SK-N-SH (cell line): Measurements from ENCODE around the gene DCHS2. TPM values are rescaled to one million over a fixed set of nuclear protein-coding genes. Genes with fewer than 3 reads are reported as not detected.

Experiments used
- CTCF ChIA-PET: fragments of 300-600, 350-600 bp; formaldehyde crosslinking; extraction: SDS; loops from one replicate; lab custom pipeline; 2021; lab: Yijun Ruan, JAX
- POLR2A ChIA-PET: fragments of 350-600 bp; sonication (Branson Sonifier 250); formaldehyde crosslinking; extraction: SDS; loops from one replicate; lab custom pipeline; 2020; ENCODE audit warnings: antibody characterized with exemption, inconsistent platforms; lab: Yijun Ruan, JAX
- DNase-seq: peaks from one replicate; pipeline ENCODE4 v3.0.0; 2012
- H2AFZ ChIP-seq: fragments of 200-600 bp; sonication (generic); 2 replicates; pipeline ENCODE4 v1.8.1; 2016; ENCODE audit warnings: antibody characterized with exemption, mild to moderate bottlenecking, low read depth
- H3F3A ChIP-seq: fragments of 200-600 bp; sonication (generic); replicated peaks from 2 replicates; pipeline ENCODE3; 2016; ENCODE audit warnings: antibody characterized with exemption, mild to moderate bottlenecking; ENCODE audit not compliant: insufficient read depth
- H3K27ac ChIP-seq, 2 experiments: fragments of 200-500 bp in 1 of 2; fragments of 200-600 bp in 1 of 2; sonication (Bioruptor generic) in 1 of 2; sonication (generic), shearing (Covaris generic) in 1 of 2; 2 replicates each; pipeline versions ENCODE4 v1.5.1 to v1.6.1; 2014 to 2016; ENCODE audit warnings: low read depth in 2 of 2, inconsistent platforms in 1 of 2, low read length in 1 of 2, mild to moderate bottlenecking in 1 of 2, mixed read lengths in 1 of 2
- H3K27me3 ChIP-seq: fragments of 200-600 bp; sonication (generic), shearing (Covaris generic); 2 replicates; pipeline ENCODE4 v1.6.1; 2016; ENCODE audit warnings: mixed run types; ENCODE audit not compliant: insufficient read depth
- H3K36me3 ChIP-seq, 2 experiments: fragments of 200-500 bp in 1 of 2; fragments of 200-600 bp in 1 of 2; sonication (Bioruptor generic) in 1 of 2; sonication (generic) in 1 of 2; replicated peaks in 1 of 2; 2 replicates each; pipeline versions ENCODE3 to v1.5.1; 2014 to 2016; ENCODE audit warnings: low read length in 1 of 2, mild to moderate bottlenecking in 1 of 2; ENCODE audit not compliant: insufficient read depth in 2 of 2, control insufficient read depth in 1 of 2
- H3K4me1 ChIP-seq, 2 experiments: fragments of 200-500 bp in 1 of 2; fragments of 200-600 bp in 1 of 2; sonication (Bioruptor generic) in 1 of 2; sonication (generic), shearing (Covaris generic) in 1 of 2; 2 replicates each; pipeline versions ENCODE4 v1.5.1 to v1.6.1; 2014 to 2016; ENCODE audit warnings: low read depth in 1 of 2, low read length in 1 of 2, mixed run types in 1 of 2; ENCODE audit not compliant: insufficient read depth in 2 of 2, control insufficient read depth in 1 of 2
- H3K4me2 ChIP-seq: fragments of 200-600 bp; sonication (generic), shearing (Covaris generic); 2 replicates; pipeline ENCODE4 v1.6.1; 2017; ENCODE audit warnings: mixed run types
- H3K4me3 ChIP-seq, 2 experiments: fragments of 200-500 bp in 1 of 2; fragments of 200-600 bp in 1 of 2; sonication (Bioruptor generic) in 1 of 2; sonication (generic), shearing (Covaris generic) in 1 of 2; 2 replicates each; pipeline versions ENCODE4 v1.5.1 to v1.8.1; 2014 to 2016; ENCODE audit warnings: low read depth in 2 of 2, inconsistent platforms in 1 of 2, low read length in 1 of 2, mild to moderate bottlenecking in 1 of 2, mixed read lengths in 1 of 2, moderate library complexity in 1 of 2
- H3K79me2 ChIP-seq: fragments of 200-600 bp; sonication (generic); 2 replicates; pipeline ENCODE4 v1.8.1; 2017; ENCODE audit warnings: mild to moderate bottlenecking; ENCODE audit not compliant: insufficient read depth
- H3K9ac ChIP-seq: fragments of 200-600 bp; sonication (generic); 2 replicates; pipeline ENCODE4 v1.6.1; 2017; ENCODE audit warnings: mixed run types
- H3K9me2 ChIP-seq: fragments of 200-600 bp; sonication (generic); 2 replicates; pipeline ENCODE4 v1.6.1; 2017; ENCODE audit warnings: mixed run types
- H3K9me3 ChIP-seq: fragments of 200-600 bp; sonication (generic); 2 replicates; pipeline ENCODE4 v1.6.1; 2017; ENCODE audit warnings: mixed run types, mild to moderate bottlenecking, moderate library complexity
- H4K20me1 ChIP-seq: fragments of 200-600 bp; sonication (generic); 2 replicates; pipeline ENCODE4 v1.6.1; 2017; ENCODE audit warnings: mild to moderate bottlenecking, mixed run types; ENCODE audit not compliant: insufficient read depth
- CHD2 ChIP-seq: fragments of 150-350 bp; IDR thresholded peaks from 2 replicates; pipeline ENCODE4 v1.6.1; 2018; ENCODE audit warnings: low read length; ENCODE audit not compliant: partially characterized antibody
- ELF1 ChIP-seq: IDR thresholded peaks from 2 replicates; pipeline ENCODE4 v1.4.0; 2012
- EZH2phosphoT487 ChIP-seq: fragments of 200-600 bp; sonication (generic); IDR thresholded peaks from 2 replicates; pipeline ENCODE4 v1.6.1; 2017; ENCODE audit warnings: low read depth, mixed run types, mild to moderate bottlenecking, antibody characterized with exemption, moderate library complexity, borderline replicate concordance
- FOXJ3 ChIP-seq: sonication (generic); formaldehyde crosslinking; IDR thresholded peaks from 2 replicates; pipeline ENCODE4 v1.5.1; 2020; ENCODE audit warnings: mild to moderate bottlenecking, missing genetic modification reagents
- GATA2 ChIP-seq: sonication (generic); formaldehyde crosslinking; IDR thresholded peaks from 2 replicates; pipeline ENCODE4 v1.5.0; 2020; ENCODE audit warnings: mild to moderate bottlenecking, missing genetic modification reagents
- IRF3 ChIP-seq: fragments of 150-350 bp; IDR thresholded peaks from 2 replicates; pipeline ENCODE4 v1.6.1; 2016; ENCODE audit warnings: mild to moderate bottlenecking, low read depth, low read length
- MAX ChIP-seq: IDR thresholded peaks from 2 replicates; pipeline ENCODE4 v1.4.0; 2012; ENCODE audit warnings: low read depth
- MEF2A ChIP-seq: IDR thresholded peaks from 2 replicates; pipeline ENCODE4 v1.4.0; 2012; ENCODE audit warnings: low read depth, borderline replicate concordance
- NFIC ChIP-seq: IDR thresholded peaks from 2 replicates; pipeline ENCODE4 v1.4.0; 2012; ENCODE audit warnings: borderline replicate concordance
- NRF1 ChIP-seq: IDR thresholded peaks from 2 replicates; pipeline ENCODE4 v1.6.1; 2012; ENCODE audit warnings: low read depth, mild to moderate bottlenecking, low read length
- RXRA ChIP-seq: IDR thresholded peaks from 2 replicates; pipeline ENCODE4 v1.4.0; 2012; ENCODE audit warnings: low read depth, mild to moderate bottlenecking, borderline replicate concordance
- SMC3 ChIP-seq: IDR thresholded peaks from 2 replicates; pipeline ENCODE4 v1.6.1; 2012; ENCODE audit warnings: low read depth, low read length, improper control_type of control experiment
- TAF1 ChIP-seq: IDR thresholded peaks from 2 replicates; pipeline ENCODE4 v1.6.1; 2012; ENCODE audit warnings: low read depth, mild to moderate bottlenecking, low read length, moderate library complexity, borderline replicate concordance
- TCF12 ChIP-seq: IDR thresholded peaks from 2 replicates; pipeline ENCODE4 v1.4.0; 2012
- USF1 ChIP-seq: IDR thresholded peaks from 2 replicates; pipeline ENCODE4 v1.4.0; 2012; ENCODE audit warnings: low read depth, borderline replicate concordance
- USF2 ChIP-seq: fragments of 150-350 bp; IDR thresholded peaks from 2 replicates; pipeline ENCODE4 v1.6.1; 2017; ENCODE audit warnings: antibody characterized with exemption, low read length, low read depth, borderline replicate concordance
- YY1 ChIP-seq: IDR thresholded peaks from 2 replicates; pipeline ENCODE4 v1.4.0; 2012; ENCODE audit warnings: low read depth, mild to moderate bottlenecking
- WGBS: methylation state at CpG from one replicate; pipeline ENCODE4 v1.1.6; 2017; ENCODE audit warnings: low lambda C conversion rate; 5-methylcytosine and 5-hydroxymethylcytosine counted together
- polyA plus RNA-seq, 3 experiments: library from polyadenylated mRNA; depleted of rRNA; stranded (reverse); fragments of >200 nt; gene quantifications; 2 replicates each; pipeline ENCODE4 v1.2.3, GENCODE V29; 2012
- TF ChIP-seq, protein P1 (sequence below): fragments of 200-600 bp; sonication (generic); IDR thresholded peaks from 2 replicates; pipeline ENCODE4 v1.6.1; 2017; ENCODE audit warnings: antibody characterized with exemption, mild to moderate bottlenecking, moderate library complexity

Gene DCHS2
- polyA plus RNA-seq, 1 of the 3 experiments (the other 2 are of a cell fraction) = not detected

DNA sequence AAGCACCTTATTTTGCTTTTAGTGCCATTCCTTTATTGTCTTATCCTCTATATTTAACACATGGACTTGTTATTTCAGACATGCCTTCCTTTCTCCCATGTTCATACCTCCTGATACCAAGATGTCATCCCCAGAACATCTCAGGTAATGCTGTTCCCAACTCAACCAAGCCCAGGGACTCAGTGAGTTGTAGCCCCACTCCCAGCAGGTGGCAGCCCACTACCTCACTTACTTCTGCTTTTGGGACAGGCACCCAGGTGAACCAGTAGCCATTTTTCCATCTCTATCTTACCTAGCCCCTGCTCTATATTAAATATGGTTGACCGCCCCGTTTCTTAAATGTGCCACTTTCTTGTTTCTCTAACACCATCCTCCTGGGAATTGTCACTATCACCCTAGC lies 199.0 kb downstream of the DCHS2 start:
- no peaks in the 10 kb centered on the region for H3K27me3 ChIP-seq
- no peak overlapping the region for H3K9ac ChIP-seq
- H2AFZ ChIP-seq = no peak overlapping the region
- no peaks in the 10 kb centered on the region for H3F3A ChIP-seq
- H3K4me2 ChIP-seq = no peak overlapping the region
- no peaks in the 10 kb centered on the region for H3K79me2 ChIP-seq
- TF ChIP-seq TCF12 = no peak
- TF ChIP-seq GATA2 (CRISPR knock-in tag) = no peak
- TF ChIP-seq TAF1 = no peak
- TF ChIP-seq EZH2phosphoT487 = no peak
- no peak for TF ChIP-seq MEF2A
- no peak for TF ChIP-seq MAX
- TF ChIP-seq YY1 = no peak
- no peak for TF ChIP-seq CHD2
- TF ChIP-seq, protein P1, sequence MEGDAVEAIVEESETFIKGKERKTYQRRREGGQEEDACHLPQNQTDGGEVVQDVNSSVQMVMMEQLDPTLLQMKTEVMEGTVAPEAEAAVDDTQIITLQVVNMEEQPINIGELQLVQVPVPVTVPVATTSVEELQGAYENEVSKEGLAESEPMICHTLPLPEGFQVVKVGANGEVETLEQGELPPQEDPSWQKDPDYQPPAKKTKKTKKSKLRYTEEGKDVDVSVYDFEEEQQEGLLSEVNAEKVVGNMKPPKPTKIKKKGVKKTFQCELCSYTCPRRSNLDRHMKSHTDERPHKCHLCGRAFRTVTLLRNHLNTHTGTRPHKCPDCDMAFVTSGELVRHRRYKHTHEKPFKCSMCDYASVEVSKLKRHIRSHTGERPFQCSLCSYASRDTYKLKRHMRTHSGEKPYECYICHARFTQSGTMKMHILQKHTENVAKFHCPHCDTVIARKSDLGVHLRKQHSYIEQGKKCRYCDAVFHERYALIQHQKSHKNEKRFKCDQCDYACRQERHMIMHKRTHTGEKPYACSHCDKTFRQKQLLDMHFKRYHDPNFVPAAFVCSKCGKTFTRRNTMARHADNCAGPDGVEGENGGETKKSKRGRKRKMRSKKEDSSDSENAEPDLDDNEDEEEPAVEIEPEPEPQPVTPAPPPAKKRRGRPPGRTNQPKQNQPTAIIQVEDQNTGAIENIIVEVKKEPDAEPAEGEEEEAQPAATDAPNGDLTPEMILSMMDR = no peak
- TF ChIP-seq NRF1 = no peak
- TF ChIP-seq FOXJ3 (CRISPR knock-in tag) = no peak
- TF ChIP-seq ELF1 = no peak
- TF ChIP-seq SMC3 = no peak
- TF ChIP-seq IRF3 = no peak
- no peaks in the 10 kb centered on the region for H3K4me1 ChIP-seq
- H3K27ac ChIP-seq = no peak overlapping the region
- no peaks in the 10 kb centered on the region for H4K20me1 ChIP-seq
- no peaks in the 10 kb centered on the region for H3K9me3 ChIP-seq
- DNase-seq = no peak
- no peaks in the 10 kb centered on the region for H3K9me2 ChIP-seq
- ChIA-PET POLR2A (no interaction called here), CTCF (no interaction called here)
- no peaks in the 10 kb centered on the region for H3K36me3 ChIP-seq
- no peak overlapping the region for H3K4me3 ChIP-seq
- 2% methylated on average over 2 of the region's 2 CpGs for WGBS

DNA sequence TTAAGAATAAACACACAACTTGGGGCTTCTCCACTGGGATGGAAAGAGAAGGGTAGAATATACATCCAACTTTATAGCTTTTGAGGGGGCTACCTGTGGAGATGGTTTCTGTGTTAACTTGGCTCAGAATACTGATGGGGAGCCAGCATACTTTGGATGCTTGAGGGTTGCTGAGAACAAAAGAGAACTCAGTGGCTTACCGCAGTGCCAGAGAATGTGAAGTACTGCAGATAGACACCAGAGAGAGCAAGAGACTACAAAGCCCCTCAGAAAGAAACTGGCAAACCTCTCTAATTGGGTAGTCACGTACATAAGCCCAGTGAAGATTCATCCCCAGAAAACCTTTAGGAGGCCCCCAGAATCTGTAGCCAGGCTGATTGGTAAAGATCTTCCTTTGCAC lies 214.4 kb downstream of the DCHS2 start:
- H3F3A ChIP-seq = no peaks in the 10 kb centered on the region
- no peak overlapping the region for H3K4me3 ChIP-seq
- ChIA-PET POLR2A (no interaction called here), CTCF (no interaction called here)
- no peaks in the 10 kb centered on the region for H3K79me2 ChIP-seq
- H3K9me2 ChIP-seq = no peaks in the 10 kb centered on the region
- no peaks in the 10 kb centered on the region for H3K9me3 ChIP-seq
- H4K20me1 ChIP-seq = no peaks in the 10 kb centered on the region
- H3K27ac ChIP-seq = no peak overlapping the region
- no peaks in the 10 kb centered on the region for H3K36me3 ChIP-seq
- 9% methylated on average over 2 of the region's 2 CpGs for WGBS
- H3K27me3 ChIP-seq = no peaks in the 10 kb centered on the region
- no peaks in the 10 kb centered on the region for H3K4me1 ChIP-seq
- H3K9ac ChIP-seq = no peak overlapping the region
- no peak overlapping the region for H3K4me2 ChIP-seq
- H2AFZ ChIP-seq = no peak overlapping the region
- no peak for DNase-seq
- TF ChIP-seq, protein P1 = no peak
- TF ChIP-seq SMC3 (no peak), RXRA (no peak), NFIC (no peak), USF1 (no peak), USF2 (no peak)
